ENCODE measurements around the gene TGFBR1. TPM values are rescaled to one million over a fixed set of nuclear protein-coding genes. Genes with fewer than 3 reads are reported as not detected.
"Not testable (repeated sequence)": the region's sequence is repeated elsewhere in the genome, so short reads cannot be mapped to it uniquely, and the experiment has no call there.

Gene TGFBR1
- total RNA-seq, 4 donors from 2014 or later, result 24.0 to 37.4 (median 31.8) TPM

GRCh38 chr9:99189186-99189585, 84.3 kb downstream of the TGFBR1 start:
- Histone ChIP-seq H3K9me3 (no peaks in the 10 kb centered on the region), H3K4me3 (no peak overlapping the region), H3K27ac (no peak overlapping the region), H3K4me1 (peaks cover 0 to 10% (median 0%) of the 10 kb centered on the region in 4 donors), H3K27me3 (no peaks in the 10 kb centered on the region), H3K36me3 (no peaks in the 10 kb centered on the region)
- DNase-seq (ENCODE audit: low spot score in 2 of 2), result no peak
- WGBS, 2 donors, result 70 to 85% methylated on average over 2 of the region's 2 CpGs
- TF ChIP-seq CTCF (IDR thresholded peaks at IDR 0.05) (no peak), POLR2A (IDR thresholded peaks at IDR 0.05) (no peak), EP300 (IDR thresholded peaks at IDR 0.05) (no peak)

GRCh38 chr9:99189887-99190596, 85.1 kb downstream of the TGFBR1 start:
- WGBS, 2 donors, result 61 to 69% methylated on average over 8 of the region's 8 CpGs
- Histone ChIP-seq H3K9me3 (no peaks in the 10 kb centered on the region), H3K36me3 (no peaks in the 10 kb centered on the region), H3K27me3 (no peaks in the 10 kb centered on the region), H3K4me1 (peaks cover 0 to 2% (median 0%) of the 10 kb centered on the region in 4 donors), H3K4me3 (no peak overlapping the region), H3K27ac (no peak overlapping the region)
- DNase-seq (ENCODE audit: low spot score in 2 of 2), result no peak
- TF ChIP-seq EP300 (IDR thresholded peaks at IDR 0.05) (no peak), CTCF (IDR thresholded peaks at IDR 0.05) (no peak), POLR2A (IDR thresholded peaks at IDR 0.05) (no peak)

GRCh38 chr9:99190597-99191283, 85.8 kb downstream of the TGFBR1 start:
- no peak for DNase-seq (ENCODE audit: low spot score in 2 of 2)
- Histone ChIP-seq H3K27ac (no peak overlapping the region), H3K36me3 (no peaks in the 10 kb centered on the region), H3K4me3 (no peak overlapping the region), H3K27me3 (no peaks in the 10 kb centered on the region), H3K9me3 (no peaks in the 10 kb centered on the region), H3K4me1 (no peaks in the 10 kb centered on the region)
- WGBS, 2 donors, result 76 to 96% methylated on average over 3 of the region's 3 CpGs
- TF ChIP-seq POLR2A (IDR thresholded peaks at IDR 0.05) (no peak), CTCF (IDR thresholded peaks at IDR 0.05) (no peak), EP300 (IDR thresholded peaks at IDR 0.05) (no peak)

- Histone ChIP-seq H3K27ac (no peak overlapping the region), H3K36me3 (no peaks in the 10 kb centered on the region), H3K27me3 (no peaks in the 10 kb centered on the region), H3K9me3 (no peaks in the 10 kb centered on the region), H3K4me1 (no peaks in the 10 kb centered on the region), H3K4me3 (no peak overlapping the region)
- no peak for TF ChIP-seq CTCF (IDR thresholded peaks at IDR 0.05)
- no peak for TF ChIP-seq EP300 (IDR thresholded peaks at IDR 0.05)
- TF ChIP-seq POLR2A (IDR thresholded peaks at IDR 0.05), result no peak
- no peak for DNase-seq (ENCODE audit: low spot score in 2 of 2)
- WGBS, 2 donors, result 56 to 61% methylated on average over 5 of the region's 5 CpGs
Observed at GRCh38 chr9:99192786-99193465, 88.0 kb downstream of the TGFBR1 start.

GRCh38 chr9:99193466-99193821, 88.5 kb downstream of the TGFBR1 start:
- DNase-seq (ENCODE audit: low spot score in 2 of 2), result no peak
- Histone ChIP-seq H3K4me3 (no peak overlapping the region), H3K36me3 (no peaks in the 10 kb centered on the region), H3K27me3 (no peaks in the 10 kb centered on the region), H3K4me1 (no peaks in the 10 kb centered on the region), H3K9me3 (no peaks in the 10 kb centered on the region), H3K27ac (no peak overlapping the region)
- TF ChIP-seq CTCF (IDR thresholded peaks at IDR 0.05), result no peak
- no peak for TF ChIP-seq POLR2A (IDR thresholded peaks at IDR 0.05)
- TF ChIP-seq EP300 (IDR thresholded peaks at IDR 0.05), result no peak
- WGBS, 2 donors, result 33 to 64% methylated on average over 2 of the region's 2 CpGs

GRCh38 chr9:99196484-99196883, 91.6 kb downstream of the TGFBR1 start:
- H3K27ac ChIP-seq; H3K9me3 ChIP-seq; H3K4me1 ChIP-seq; H3K36me3 ChIP-seq; H3K27me3 ChIP-seq; DNase-seq (ENCODE audit: low spot score in 2 of 2); H3K4me3 ChIP-seq: not testable (repeated sequence)
- 85 to 89% methylated on average over 5 of the region's 5 CpGs for WGBS, 2 donors

All from tibial nerve (tissue), 4 donors.